ENCODE measurements around the gene CHTF8. TPM values are rescaled to one million over a fixed set of nuclear protein-coding genes. Genes with fewer than 3 reads are reported as not detected.
"Not testable (repeated sequence)": the region's sequence is repeated elsewhere in the genome, so short reads cannot be mapped to it uniquely, and the experiment has no call there.

Gene CHTF8
- polyA plus RNA-seq, 6 donors from 2014 or later, result 182 to 277 (median 241) TPM

GRCh38 chr16:69127966-69128510, 4.3 kb downstream of the CHTF8 start:
- DNase-seq (no peak), ATAC-seq (ENCODE audit: low read depth in 2 of 2) (no peak)
- Mint-ChIP-seq H3K4me1 (peaks cover 29 to 55% (median 32%) of the 10 kb centered on the region in 3 donors), H3K36me3 (peaks cover 0 to 4% of the 10 kb centered on the region in 2 donors), H3K4me3 (no peak overlapping the region), H3K9me3 (no peaks in the 10 kb centered on the region), H3K27ac (no peak overlapping the region), H3K27me3 (no peaks in the 10 kb centered on the region)

DNA sequence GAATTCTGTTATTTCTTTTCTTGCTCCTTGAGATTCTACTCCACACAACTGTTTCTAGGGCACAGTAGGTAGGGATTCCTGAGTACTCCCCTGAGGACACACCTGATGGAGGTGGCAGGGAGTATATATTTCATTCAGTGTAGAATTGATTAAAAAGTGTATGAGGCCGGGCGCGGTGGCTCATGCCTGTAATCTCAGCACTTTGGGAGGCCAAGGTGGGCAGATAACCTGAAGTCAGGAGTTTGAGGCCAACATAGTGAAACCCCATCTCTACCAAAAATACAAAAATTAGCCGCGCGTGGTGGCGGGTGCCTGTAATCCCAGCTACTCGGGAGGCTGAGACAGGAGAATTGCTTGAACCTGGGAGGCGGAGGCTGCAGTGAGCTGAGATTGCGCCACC, 5.6 kb downstream of the CHTF8 start:
- peaks cover 25 to 49% (median 27%) of the 10 kb centered on the region in 3 donors for H3K4me1 Mint-ChIP-seq
- H3K27ac Mint-ChIP-seq, result peak overlapping the region in 2 of 6 donors; percentile 65 to 74
- not testable (repeated sequence) for H3K4me3 Mint-ChIP-seq; H3K27me3 Mint-ChIP-seq; DNase-seq; H3K9me3 Mint-ChIP-seq; H3K36me3 Mint-ChIP-seq; ATAC-seq (ENCODE audit: low read depth in 2 of 2)

GRCh38 chr16:69126221-69126620, 6.2 kb downstream of the CHTF8 start:
- no peak for ATAC-seq (ENCODE audit: low read depth in 2 of 2)
- H3K27ac Mint-ChIP-seq, result no peak overlapping the region

DNA sequence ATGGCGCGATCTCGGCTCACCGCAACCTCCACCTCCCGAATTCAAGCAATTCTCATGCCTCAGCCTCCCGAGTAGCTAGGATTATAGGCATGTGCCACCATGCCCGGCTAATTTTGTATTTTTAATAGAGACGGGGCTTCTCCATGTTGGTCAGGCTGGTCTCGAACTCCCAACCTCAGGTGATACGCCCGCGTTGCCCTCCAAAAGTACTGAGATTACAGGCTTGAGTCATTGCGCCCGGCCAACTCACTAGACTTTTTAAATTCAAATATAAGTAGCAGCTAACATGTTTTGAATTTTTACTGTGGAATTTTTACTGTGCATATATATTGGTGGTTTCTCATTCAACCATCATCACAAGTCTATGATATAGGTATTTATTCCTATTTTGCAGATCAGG, 7.4 kb downstream of the CHTF8 start:
- H3K36me3 Mint-ChIP-seq; H3K27ac Mint-ChIP-seq; H3K9me3 Mint-ChIP-seq; ATAC-seq (ENCODE audit: low read depth in 2 of 2); DNase-seq; H3K27me3 Mint-ChIP-seq; H3K4me3 Mint-ChIP-seq: not testable (repeated sequence)
- H3K4me1 Mint-ChIP-seq, result peaks cover 14 to 41% (median 16%) of the 10 kb centered on the region in 3 donors

More at GRCh38 chr16:69126221-69126620, 6.2 kb downstream of the CHTF8 start:
- H3K4me1 Mint-ChIP-seq, result peaks cover 20 to 47% (median 21%) of the 10 kb centered on the region in 3 donors
- H3K4me3 Mint-ChIP-seq, result peak overlapping the region in 1 of 8 donors; percentile 18
- H3K27me3 Mint-ChIP-seq, result no peaks in the 10 kb centered on the region
- H3K36me3 Mint-ChIP-seq, result peaks cover 0 to 4% of the 10 kb centered on the region in 2 donors
- DNase-seq, result no peak
- no peaks in the 10 kb centered on the region for H3K9me3 Mint-ChIP-seq

- H3K36me3 Mint-ChIP-seq; H3K27me3 Mint-ChIP-seq; ATAC-seq (ENCODE audit: low read depth in 2 of 2); DNase-seq; H3K9me3 Mint-ChIP-seq: not testable (repeated sequence)
- Mint-ChIP-seq H3K4me1 (peaks cover 10 to 35% (median 16%) of the 10 kb centered on the region in 3 donors), H3K4me3 (peak overlapping the region in 1 of 8 donors; percentile 20), H3K27ac (peak overlapping the region in 1 of 6 donors; percentile 16)
Observed at GRCh38 chr16:69124406-69124805, 8.0 kb downstream of the CHTF8 start.

GRCh38 chr16:69123910-69124309, 8.5 kb downstream of the CHTF8 start:
- peak overlapping the region in 1 of 8 donors; percentile 20 for H3K4me3 Mint-ChIP-seq
- H3K27me3 Mint-ChIP-seq, result no peaks in the 10 kb centered on the region
- peaks cover 8 to 31% (median 16%) of the 10 kb centered on the region in 3 donors for H3K4me1 Mint-ChIP-seq
- H3K36me3 Mint-ChIP-seq, result peaks cover 0 to 4% of the 10 kb centered on the region in 2 donors
- no peaks in the 10 kb centered on the region for H3K9me3 Mint-ChIP-seq
- DNase-seq (peak; percentile 61), ATAC-seq (ENCODE audit: low read depth in 2 of 2) (peak; percentile 63 to 70)
- H3K27ac Mint-ChIP-seq, result peak overlapping the region in 3 of 6 donors; percentile 3 to 24 (median 16)

GRCh38 chr16:69120096-69120664, 12.2 kb downstream of the CHTF8 start:
- peaks cover 8 to 16% (median 13%) of the 10 kb centered on the region in 3 donors for H3K4me1 Mint-ChIP-seq
- H3K27me3 Mint-ChIP-seq, result no peaks in the 10 kb centered on the region
- no peak overlapping the region for H3K4me3 Mint-ChIP-seq
- peaks cover 0 to 4% of the 10 kb centered on the region in 2 donors for H3K36me3 Mint-ChIP-seq
- H3K9me3 Mint-ChIP-seq, result no peaks in the 10 kb centered on the region
- peak overlapping the region in 1 of 6 donors; percentile 15 for H3K27ac Mint-ChIP-seq
- ATAC-seq (ENCODE audit: low read depth in 2 of 2) (no peak), DNase-seq (no peak)

DNA sequence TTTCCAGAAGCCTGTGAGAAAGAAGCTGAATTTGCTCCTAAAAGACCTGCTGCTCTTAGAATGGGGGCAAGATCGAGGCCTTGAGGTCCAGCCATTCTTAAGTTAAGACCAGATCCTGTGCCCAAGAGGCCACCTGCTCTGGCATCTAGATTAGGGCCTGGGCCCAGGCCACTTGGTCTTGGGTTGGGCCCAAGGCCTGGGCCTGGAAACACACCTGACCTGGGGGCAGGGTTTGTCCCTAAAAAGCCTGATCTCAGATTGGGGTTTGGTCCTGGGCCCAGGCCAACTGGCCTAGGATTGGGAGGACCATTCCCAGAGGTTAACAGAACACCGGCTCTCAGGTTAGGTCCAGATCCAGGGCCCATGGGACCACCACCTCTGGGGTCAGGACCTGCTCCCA, 12.9 kb downstream of the CHTF8 start:
- Mint-ChIP-seq H3K9me3 (no peaks in the 10 kb centered on the region), H3K36me3 (peaks cover 6 to 9% of the 10 kb centered on the region in 2 donors), H3K4me1 (peaks cover 8 to 18% (median 16%) of the 10 kb centered on the region in 3 donors), H3K27ac (no peak overlapping the region), H3K4me3 (no peak overlapping the region), H3K27me3 (no peaks in the 10 kb centered on the region)
- ATAC-seq (ENCODE audit: low read depth in 2 of 2) (no peak), DNase-seq (no peak)

- H3K9me3 Mint-ChIP-seq, result no peaks in the 10 kb centered on the region
- DNase-seq, result no peak
- peak overlapping the region in 1 of 6 donors; percentile 78 for H3K27ac Mint-ChIP-seq
- no peak for ATAC-seq (ENCODE audit: low read depth in 2 of 2)
- H3K4me3 Mint-ChIP-seq, result no peak overlapping the region
- H3K36me3 Mint-ChIP-seq, result peaks cover 9% of the 10 kb centered on the region in 2 donors
- peaks cover 8 to 16% (median 14%) of the 10 kb centered on the region in 3 donors for H3K4me1 Mint-ChIP-seq
- no peaks in the 10 kb centered on the region for H3K27me3 Mint-ChIP-seq
Observed at GRCh38 chr16:69118994-69119393, 13.4 kb downstream of the CHTF8 start.

DNA sequence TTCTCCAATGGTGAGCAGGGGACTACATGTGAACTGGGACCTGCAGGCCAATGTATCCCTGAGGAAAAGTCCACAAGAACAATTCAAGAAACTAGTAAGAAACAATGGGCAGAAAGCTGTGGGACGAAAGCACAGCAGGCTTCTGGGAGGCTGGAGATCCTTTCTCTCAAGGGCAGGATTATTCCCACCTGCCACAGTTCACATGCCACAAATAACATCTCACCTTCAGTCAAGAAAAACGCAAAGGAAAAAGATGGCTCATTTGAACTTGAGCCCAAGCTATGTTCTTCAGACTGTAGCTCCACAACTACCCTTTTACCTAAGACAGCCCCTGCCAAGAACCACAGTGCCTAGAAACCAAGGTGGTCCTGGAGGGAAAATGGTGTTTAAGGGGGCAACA, 13.9 kb downstream of the CHTF8 start:
- peaks cover 9% of the 10 kb centered on the region in 2 donors for H3K36me3 Mint-ChIP-seq
- DNase-seq, result no peak
- no peaks in the 10 kb centered on the region for H3K9me3 Mint-ChIP-seq
- no peaks in the 10 kb centered on the region for H3K27me3 Mint-ChIP-seq
- H3K27ac Mint-ChIP-seq, result no peak overlapping the region
- H3K4me1 Mint-ChIP-seq, result peaks cover 8 to 14% (median 10%) of the 10 kb centered on the region in 3 donors
- H3K4me3 Mint-ChIP-seq, result no peak overlapping the region
- ATAC-seq (ENCODE audit: low read depth in 2 of 2), result no peak

DNA sequence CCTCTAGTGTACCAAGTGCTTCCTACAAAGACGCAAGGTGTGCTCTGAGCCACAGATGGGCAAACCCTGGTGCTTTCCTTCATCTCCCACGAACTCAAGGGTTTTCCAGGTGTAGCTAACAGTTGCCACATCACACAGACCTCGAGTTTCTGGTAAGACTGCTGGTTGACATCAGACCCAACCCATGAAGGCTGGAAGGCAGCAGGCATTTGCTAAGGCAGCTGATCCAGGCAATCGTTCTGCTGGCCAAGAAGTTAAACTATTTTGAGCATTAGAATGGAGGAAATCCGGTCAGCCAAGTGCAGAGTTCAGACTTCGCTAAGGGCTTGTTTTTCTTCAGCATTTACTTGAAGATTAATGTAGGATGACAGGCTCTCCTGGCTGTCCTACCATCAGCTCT, 15.5 kb downstream of the CHTF8 start:
- ATAC-seq (ENCODE audit: low read depth in 2 of 2) (no peak), DNase-seq (no peak)
- Mint-ChIP-seq H3K4me3 (no peak overlapping the region), H3K27ac (no peak overlapping the region), H3K4me1 (peaks cover 8 to 20% (median 10%) of the 10 kb centered on the region in 3 donors), H3K9me3 (no peaks in the 10 kb centered on the region), H3K27me3 (no peaks in the 10 kb centered on the region), H3K36me3 (peaks cover 9% of the 10 kb centered on the region in 2 donors)

DNA sequence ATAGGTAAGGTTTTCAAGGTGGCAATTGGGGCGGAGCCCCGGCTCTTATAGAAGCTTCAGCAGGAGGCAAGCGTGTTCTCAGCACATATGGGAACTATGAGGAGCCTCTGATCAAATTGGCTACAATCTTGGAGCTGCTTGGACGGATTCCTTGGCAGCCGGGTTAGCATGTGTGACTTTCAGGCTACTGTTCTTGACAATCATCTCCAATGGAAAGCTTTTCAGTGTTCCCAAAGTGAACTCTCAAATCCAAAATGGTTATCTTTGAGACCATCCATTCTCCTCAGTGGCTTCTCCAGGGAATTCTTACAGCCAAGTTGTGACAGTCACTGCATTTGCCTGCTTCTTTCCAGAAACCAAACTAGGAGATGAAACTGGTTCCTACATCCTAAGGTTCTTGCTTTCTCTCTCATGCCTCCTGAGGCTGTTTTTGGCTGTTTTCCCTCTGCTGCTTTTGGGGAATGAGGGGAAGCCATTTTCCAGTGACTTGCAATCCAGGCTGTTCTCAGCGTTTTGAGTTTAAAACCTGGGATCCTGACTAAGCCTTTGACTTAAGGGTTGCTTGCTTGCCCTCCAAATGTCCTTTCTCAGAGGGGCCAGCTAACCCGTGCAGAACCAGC, 16.0 kb downstream of the CHTF8 start:
- Mint-ChIP-seq H3K27ac (no peak overlapping the region), H3K9me3 (no peaks in the 10 kb centered on the region), H3K27me3 (no peaks in the 10 kb centered on the region), H3K4me1 (peaks cover 8 to 21% (median 9%) of the 10 kb centered on the region in 3 donors), H3K36me3 (peaks cover 9% of the 10 kb centered on the region in 2 donors), H3K4me3 (no peak overlapping the region)
- ATAC-seq (ENCODE audit: low read depth in 2 of 2), result no peak
- no peak for DNase-seq

GRCh38 chr16:69115837-69116236, 16.6 kb downstream of the CHTF8 start:
- Mint-ChIP-seq H3K4me3 (no peak overlapping the region), H3K27ac (peak overlapping the region in 2 of 6 donors; percentile 59 to 62), H3K9me3 (no peaks in the 10 kb centered on the region), H3K4me1 (peaks cover 7 to 21% (median 8%) of the 10 kb centered on the region in 3 donors), H3K27me3 (no peaks in the 10 kb centered on the region), H3K36me3 (peaks cover 9% of the 10 kb centered on the region in 2 donors)
- ATAC-seq (ENCODE audit: low read depth in 2 of 2) (no peak), DNase-seq (no peak)

DNA sequence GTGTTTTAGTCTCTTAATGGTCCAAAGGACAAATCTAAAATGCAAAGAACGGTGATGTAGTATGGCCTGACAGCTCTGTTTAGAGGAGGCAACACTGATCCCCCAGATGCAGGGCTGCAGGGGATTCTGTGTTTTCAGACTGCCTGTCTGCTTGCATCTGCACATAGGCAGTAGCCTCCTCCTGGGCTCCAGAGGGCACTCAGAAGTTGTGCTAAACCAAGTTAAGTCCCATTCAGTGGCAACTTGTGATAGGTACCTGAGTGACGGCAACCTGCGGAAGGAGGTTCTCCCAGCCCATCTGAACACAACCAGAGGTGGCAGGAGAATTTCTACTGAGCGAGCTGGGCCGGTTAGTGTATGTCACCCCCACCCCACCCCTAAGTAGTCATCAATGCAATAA, 17.0 kb downstream of the CHTF8 start:
- Mint-ChIP-seq H3K27me3 (no peaks in the 10 kb centered on the region), H3K27ac (peak overlapping the region in 2 of 6 donors; percentile 59 to 62), H3K36me3 (peaks cover 9% of the 10 kb centered on the region in 2 donors), H3K4me3 (no peak overlapping the region), H3K9me3 (no peaks in the 10 kb centered on the region), H3K4me1 (peaks cover 7 to 21% (median 8%) of the 10 kb centered on the region in 3 donors)
- ATAC-seq (ENCODE audit: low read depth in 2 of 2) (no peak), DNase-seq (no peak)

Measured in naive B cell (primary cell).